ENCODE data around the gene PPA2.
"Not testable (repeated sequence)": the region's sequence is repeated elsewhere in the genome, so short reads cannot be mapped to it uniquely, and the experiment has no call there.

PPA2 gene

GRCh38 chr4:105473324-105474098 lies at the start of gene PPA2:
PPA2 (minus strand) TSS chr4:105474062; CDS start chr4:105474050, 12 bp downstream.
- peak; percentile 88 to 93 for DNase-seq

GRCh38 chr4:105520819-105521790 lies 47.2 kb upstream of the PPA2 start:
- peak; percentile 59 to 82 for DNase-seq

GRCh38 chr4:105510245-105510644 lies 36.4 kb upstream of the PPA2 start:
- no peak for DNase-seq

DNA sequence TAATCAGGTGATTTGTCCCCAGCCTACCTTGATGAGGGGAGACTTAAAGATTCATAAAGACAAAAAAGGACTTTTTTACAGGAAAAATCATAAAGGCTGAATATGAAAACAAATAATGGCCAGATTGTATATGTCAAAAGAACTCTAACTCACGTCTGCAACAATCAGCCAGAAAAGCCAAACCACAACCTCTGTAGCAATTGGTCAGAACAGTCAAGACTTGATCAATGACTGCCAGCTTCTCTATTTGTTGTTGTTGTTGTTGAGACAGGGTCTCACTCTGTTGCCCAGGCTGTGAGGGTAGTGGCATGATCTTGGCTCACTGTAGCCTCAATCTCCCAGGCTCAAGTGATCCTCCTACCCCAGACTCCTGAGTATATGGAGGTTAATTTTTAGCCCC lies 35.9 kb upstream of the PPA2 start:
- no peak for DNase-seq

GRCh38 chr4:105509291-105509690 lies 35.4 kb upstream of the PPA2 start:
- DNase-seq, result peak; percentile 19 to 23

DNA sequence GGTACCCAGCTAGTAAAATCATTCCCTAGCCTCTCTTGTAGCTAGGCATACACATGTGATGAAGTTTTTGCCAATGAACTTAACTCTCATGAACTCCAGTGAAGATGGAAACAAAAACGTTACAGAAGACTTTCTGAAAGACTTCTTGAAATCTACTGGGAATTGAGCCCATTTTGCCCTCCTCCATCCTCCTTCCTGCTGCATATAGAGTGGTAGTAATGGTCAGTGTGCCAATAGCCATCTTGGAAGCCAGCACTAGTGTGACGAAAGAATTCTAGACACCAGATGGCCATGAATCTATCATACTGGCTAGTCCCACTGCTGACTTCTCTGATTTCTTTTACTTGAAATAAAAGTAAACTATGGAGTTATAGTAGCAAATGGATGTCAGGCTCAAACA lies 30.9 kb upstream of the PPA2 start:
- DNase-seq, result no peak

DNA sequence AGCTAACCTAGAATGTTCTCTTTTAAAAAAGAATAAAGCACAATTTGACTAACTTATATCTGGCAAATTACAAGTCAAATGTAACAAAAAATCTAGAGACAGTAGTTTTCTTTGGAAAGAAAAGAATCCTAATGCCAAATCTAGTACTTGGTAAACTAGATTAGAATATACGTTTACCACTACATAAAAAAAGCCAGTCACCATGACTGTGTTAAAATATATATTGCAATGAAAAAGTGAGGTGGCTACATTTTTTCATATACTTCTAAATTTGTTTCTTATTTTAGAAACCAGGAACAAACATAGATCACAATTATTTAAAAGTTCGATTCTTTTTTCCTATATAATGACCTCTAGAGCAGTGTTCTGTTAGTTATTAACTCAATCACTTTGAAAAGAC lies 29.6 kb upstream of the PPA2 start:
- no peak for DNase-seq

DNA sequence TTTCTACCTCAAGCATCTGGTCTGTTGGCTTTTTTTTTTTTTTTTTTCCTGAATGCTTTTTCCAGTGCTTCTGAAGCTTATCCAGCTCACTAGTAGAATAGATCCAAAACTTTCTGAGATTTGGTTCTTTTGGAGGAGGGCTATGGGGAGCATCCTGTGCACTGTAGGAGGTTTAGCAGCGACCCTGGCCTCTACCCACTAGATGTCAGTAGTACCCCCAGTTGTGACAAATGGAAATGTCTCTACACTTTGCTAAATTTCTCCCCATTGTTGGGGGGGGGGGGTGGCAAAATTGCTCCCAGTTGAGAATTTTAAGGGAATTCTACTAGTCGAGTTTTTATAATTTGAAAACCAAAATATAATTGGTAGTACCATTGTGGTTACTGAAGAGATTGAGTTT lies 23.0 kb upstream of the PPA2 start:
- peak; percentile 13 to 30 for DNase-seq

DNA sequence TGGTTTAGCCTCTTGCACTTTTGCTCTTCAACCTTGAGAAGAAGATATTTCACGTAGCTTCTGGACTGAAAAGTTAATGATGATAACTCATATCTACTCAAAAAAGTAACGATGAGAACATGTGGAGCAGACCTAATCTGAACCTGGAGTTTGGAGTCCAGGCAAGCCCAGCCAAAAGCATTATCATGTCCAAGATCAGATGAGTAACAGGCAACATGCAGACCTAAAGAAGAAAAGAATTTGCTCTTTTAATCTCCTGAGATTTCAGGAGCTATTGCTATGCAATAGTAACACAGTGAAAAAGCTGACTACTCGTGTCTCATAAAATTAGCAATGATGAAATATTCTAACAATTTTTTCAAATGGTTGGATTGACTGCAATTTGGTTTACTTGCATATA lies 21.8 kb upstream of the PPA2 start:
- no peak for DNase-seq

GRCh38 chr4:105490523-105490922 lies 16.7 kb upstream of the PPA2 start:
- no peak for DNase-seq

GRCh38 chr4:105483840-105484239 lies 10.0 kb upstream of the PPA2 start:
- DNase-seq, result no peak

DNA sequence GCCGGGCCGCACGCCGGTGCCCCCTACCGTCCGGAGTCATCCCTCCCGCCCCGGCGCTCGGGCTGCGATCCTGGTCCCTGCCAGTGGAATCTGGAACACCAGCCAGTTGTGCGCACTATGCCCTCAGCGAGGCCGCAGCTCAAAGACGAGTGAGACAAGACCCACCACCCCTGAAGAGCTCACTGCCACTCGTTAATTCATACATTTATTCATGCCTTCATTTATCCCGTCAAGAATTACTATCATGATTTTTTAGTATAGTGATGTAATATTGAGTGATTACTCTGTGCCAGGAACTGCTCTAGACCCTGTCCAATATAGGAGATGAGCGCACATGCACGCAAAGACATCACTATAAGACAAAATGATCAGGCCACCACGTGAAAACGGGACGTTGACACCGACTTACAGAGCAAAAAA lies 247 bp upstream of the PPA2 start:
- peak; percentile 73 to 83 for DNase-seq

DNA sequence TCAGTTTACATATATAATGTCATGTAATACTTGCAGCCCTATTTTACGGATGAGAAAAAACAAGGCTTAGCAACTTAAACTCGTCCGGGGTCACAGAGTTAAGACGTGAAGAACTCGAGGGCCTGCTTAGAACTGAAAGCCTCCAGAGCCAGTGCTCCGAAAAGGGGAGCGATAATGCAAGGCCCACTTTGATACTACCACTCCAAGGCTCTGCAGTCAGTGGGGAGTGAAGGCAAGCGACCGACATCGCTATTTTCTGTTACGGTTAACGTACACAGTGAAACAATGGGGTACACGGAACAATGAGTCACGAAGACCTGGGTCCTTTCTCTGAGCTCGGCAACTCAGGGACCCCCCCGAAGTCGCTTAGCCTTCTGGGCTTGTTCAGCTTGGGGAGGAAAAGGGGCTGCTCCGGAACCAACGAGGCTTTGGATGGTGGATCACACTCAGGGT lies 965 bp downstream of the PPA2 start:
- no peak for DNase-seq

DNA sequence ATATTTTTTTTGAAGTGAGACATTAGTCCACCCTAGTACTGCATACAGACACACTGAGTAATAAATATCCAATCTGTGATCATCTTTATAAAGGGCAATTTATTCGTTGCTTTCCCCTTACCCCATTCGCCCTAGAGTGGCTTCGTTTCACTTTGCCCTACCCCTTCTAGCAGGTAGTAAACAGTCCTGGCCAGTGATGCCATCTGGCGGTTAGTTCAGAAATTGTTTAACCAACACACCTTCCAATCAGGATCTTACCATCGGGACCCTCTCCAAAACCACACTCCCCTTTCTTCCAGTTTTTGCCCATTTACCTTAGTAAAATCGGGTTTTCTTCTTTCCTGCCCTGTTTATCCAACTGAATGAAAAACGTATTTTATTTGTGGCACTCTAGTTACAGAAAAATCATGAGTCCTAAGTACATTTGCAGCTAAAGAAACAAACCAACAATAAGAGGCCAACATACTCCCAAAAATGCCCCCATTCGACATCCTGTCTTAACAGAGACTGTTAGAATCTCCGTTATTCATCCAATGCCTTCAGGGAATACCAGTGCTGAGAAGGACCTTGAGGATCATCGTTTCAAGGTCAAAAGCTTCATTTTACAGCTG lies 2.2 kb downstream of the PPA2 start:
- DNase-seq, result peak; percentile 71 to 75

- DNase-seq, result no peak
These were observed 3.1 kb downstream of the PPA2 start for GRCh38 chr4:105470766-105471165.

DNA sequence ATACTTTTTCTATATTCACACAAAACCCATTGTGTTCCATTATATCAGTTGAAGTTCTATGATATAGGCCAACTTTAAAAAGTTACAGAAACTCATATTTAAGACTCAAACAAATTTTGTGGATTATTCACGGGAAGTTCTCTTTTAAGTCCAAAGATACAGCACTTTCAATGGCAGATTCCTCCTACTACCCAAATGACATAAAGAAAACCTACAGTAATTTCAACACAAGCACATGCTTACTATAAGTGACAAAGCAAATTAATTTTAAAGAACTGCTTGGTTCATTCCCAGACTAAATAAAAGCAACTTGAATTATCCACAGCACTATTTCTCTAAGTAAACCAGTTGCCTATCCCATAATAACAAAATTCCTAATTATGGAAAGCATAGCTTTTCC lies 4.1 kb downstream of the PPA2 start:
- no peak for DNase-seq

- no peak for DNase-seq
These were observed 7.3 kb downstream of the PPA2 start for GRCh38 chr4:105466580-105466979.

- not testable (repeated sequence) for DNase-seq
These were observed 9.3 kb downstream of the PPA2 start for GRCh38 chr4:105464563-105464962.

DNA sequence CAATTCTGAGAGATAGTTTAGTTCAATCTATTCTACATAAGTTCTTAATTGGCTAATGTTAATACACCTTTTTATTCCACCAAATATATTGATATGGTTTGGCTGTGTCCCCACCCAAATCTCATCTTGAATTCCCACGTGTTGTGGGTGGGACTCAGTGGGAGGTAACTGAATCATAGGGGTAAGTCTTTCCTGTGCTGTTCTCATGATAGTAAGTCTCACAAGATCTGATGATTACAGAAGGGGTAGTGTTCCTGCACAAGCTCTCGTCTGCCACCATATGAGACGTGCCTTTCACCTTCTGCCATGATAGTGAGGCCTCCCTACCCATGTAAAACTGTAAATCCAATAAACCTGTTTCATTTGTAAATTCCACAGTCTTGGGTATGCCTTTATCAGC lies 11.3 kb downstream of the PPA2 start:
- no peak for DNase-seq

GRCh38 chr4:105461621-105462382 lies 12.1 kb downstream of the PPA2 start:
- DNase-seq, result no peak

DNA sequence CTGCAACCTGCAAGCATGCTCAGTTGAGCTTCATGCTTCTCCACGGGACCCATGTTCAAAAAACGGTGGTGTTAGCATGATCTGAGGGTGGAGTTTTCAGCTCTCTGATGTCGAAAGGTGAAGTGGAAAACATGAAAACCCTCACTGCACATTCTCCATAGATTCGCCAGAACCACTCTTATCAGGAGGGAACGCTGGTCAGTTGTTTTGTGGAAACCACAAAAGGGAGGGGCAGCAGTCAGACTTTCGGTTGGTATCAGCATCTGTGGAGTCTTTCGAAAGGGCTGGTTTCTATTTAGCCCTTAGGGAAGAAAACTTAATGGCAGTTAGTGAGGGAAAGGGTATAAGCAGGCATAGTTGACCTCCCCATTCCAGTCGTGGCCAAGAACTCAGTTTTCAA lies 12.6 kb downstream of the PPA2 start:
- DNase-seq, result no peak

DNA sequence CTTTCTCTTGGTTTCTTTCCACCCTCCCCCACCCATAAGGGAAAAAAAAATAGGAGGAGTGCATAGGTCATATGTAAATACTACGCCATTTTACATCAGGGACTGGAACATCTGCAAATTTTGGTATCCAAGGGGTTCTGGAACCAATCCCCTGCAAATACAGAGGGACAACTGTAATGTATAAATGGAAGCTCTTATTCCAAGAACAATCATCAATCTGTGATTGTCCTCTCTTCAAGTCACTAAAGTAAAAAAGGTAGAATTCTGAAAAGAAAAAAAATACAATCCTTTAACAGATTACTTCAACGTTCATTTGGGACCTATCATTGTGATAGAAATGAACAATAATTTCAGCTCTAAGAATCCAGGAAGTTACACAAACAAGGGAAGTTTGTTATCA lies 13.6 kb downstream of the PPA2 start:
- DNase-seq, result no peak

DNA sequence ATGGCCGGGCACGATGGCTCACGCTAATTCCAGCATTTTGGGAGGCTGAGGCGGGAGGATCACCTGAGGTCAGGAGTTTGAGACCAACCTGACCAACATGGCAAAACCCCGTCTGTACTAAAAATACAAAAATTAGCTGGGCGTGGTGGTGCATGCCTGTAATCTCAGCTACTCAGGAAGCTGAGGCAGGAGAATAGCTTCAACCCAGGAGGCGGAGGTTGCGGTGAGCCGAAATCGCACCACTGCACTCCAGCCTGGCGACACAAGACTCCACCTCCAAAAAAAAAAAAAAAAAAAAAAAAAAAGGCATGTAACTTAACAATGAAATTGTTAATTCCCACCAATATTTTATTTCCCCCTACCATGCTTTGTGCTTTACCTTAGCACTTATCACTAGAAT lies 15.3 kb downstream of the PPA2 start:
- DNase-seq, result not testable (repeated sequence)

Data from Kasumi-1 (cell line).